Stimulated activated CD8-positive, alpha-beta memory T cell treated with anti-CD3 and anti-CD28 coated beads, Interleukin-4, amount 100 ng/mL, for 4 hours (primary cell): Measurements from ENCODE around the gene KLHL10.
"Not testable (repeated sequence)": the region's sequence is repeated elsewhere in the genome, so short reads cannot be mapped to it uniquely, and the experiment has no call there.

ENCODE experiments used
- DNase-seq, 2 donors: peaks; one replicate each; pipeline ENCODE4 v3.0.0-alpha.2; 2020; ENCODE audit warnings: low read depth in 2 of 2, low spot score in 1 of 2

Gene KLHL10

GRCh38 chr17:41849251-41849990 is 11.8 kb downstream of the KLHL10 start:
- DNase-seq: no peak

DNA sequence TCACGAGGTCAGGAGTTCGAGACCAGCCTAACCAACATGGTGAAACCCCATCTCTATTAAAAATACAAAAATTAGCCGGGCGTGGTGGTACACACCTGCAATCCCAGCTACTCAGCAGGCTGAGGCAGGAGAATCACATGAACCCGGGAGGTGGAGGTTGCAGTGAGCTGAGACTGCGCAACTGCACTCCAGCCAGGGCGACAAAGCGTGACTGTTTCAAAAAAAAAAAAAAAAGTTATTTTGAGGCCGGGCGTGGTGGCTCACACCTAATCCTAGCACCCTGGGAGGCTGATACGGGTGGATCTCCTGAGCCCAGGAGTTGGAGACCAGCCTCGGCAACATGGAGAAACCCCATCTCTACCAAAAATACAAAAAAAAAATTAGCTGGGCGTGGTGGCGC is 13.8 kb downstream of the KLHL10 start:
- DNase-seq: not testable (repeated sequence)

DNA sequence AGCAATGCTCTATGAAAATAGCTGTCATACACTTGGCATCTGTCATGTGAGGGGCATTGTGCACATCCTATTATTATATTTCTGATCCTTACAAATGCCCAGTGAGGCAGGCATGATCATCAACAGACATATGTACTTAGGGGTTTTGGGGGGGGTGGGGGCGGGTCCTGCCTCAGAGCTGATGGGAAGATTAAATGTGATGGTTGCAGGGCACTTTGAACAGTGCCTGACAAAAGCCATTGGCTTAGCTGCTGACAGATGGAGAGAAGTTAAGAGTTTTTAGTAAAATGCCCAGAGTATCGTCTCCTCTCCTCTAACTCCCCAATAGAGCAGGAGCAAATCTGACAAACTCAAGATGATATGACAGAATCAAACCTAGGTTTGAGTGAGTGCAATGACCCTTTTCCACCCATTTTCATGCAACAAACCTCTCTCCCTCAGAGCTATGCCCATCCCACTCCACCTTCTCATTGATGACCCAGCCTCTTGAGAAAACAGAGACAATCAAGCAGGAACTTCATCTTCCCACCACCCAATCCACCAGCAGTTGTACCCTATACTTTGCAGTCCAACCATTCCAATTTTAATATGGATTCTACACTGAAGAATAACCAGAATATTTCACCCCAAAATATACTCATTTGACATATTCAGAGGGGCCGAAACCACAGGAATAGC is 22.8 kb downstream of the KLHL10 start:
- DNase-seq: no peak

DNA sequence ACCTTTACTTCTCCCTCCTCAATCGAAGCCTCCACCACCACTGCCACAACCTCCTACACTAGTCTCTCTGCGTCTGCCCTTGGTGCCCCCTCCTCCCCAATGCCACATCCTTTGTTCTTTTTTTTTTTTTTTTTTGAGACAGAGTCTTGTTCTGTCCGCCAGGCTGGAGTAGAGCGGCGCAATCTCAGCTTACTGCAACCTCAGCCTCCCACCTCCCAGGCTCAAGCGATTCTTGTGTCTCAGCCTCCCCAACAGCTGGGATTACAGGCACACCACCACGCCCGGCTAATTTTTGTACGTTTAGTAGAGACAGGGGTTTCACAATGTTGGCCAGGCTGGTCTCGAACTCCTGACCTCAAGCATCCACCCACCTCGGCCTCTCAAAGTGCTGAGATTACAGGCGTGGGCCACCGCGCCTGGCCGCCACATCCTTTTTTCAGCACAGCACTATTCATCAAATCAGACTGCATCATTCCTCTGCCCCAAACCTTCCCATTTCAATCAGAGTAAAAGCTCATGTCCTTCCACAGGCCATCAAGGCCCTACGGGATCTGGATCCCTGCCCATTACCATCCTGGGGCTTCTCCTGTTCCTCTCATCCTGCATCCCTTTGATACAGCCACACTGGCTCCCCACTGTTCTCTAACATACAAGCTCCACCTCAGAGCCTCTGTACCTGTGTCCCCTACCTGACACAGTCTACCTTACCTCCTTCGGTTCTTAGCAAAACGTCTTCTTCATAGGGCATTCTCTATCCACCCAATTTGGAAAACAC is 25.6 kb downstream of the KLHL10 start:
- DNase-seq: no peak

DNA sequence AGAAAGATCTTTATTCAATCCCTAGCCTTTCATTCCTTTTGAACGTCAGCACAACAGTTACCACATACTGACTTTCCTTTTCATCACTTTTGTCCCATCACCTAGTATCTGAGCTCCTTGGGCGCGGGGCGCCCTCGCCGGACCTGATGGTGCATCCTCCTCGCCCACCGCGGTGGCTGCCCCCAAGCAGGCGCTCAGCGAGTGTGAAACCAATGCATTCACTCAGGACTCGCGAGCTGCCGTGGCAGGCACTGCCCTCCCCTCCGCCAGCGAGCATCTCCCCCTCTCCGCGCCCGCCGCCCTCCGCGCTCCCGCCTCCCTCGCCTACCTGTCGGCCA is 26.8 kb downstream of the KLHL10 start:
- DNase-seq: peak in 1 of 2 donors; percentile 9

GRCh38 chr17:41864836-41865595 is 27.4 kb downstream of the KLHL10 start, which contains the start of gene KLHL11:
Gene KLHL11 (minus strand): TSS chr17:41865423. CDS start chr17:41865370, 53 bp downstream.
- DNase-seq: peak; percentile 57 to 78

- no peak for DNase-seq
Observed at GRCh38 chr17:41865596-41865893, 27.9 kb downstream of the KLHL10 start.

DNA sequence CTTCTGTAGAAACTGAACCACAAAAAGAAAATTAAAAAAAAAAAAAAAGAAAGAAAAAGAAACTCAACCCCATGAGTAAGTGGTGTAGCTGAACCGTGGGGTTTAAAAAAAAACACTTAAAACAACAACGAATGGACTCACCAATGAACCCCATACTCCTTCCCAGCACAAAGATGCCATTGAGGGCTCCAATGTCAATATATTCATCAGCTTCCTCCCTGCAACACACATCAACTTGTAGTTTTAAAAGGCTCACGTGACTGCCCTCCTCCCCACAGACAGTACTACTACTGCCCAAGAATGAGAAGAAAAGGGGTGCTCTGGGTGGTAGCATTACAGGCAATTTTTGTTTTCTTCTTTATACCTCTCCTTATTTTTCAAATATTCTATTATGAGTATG is 30.9 kb downstream of the KLHL10 start:
- no peak for DNase-seq

DNA sequence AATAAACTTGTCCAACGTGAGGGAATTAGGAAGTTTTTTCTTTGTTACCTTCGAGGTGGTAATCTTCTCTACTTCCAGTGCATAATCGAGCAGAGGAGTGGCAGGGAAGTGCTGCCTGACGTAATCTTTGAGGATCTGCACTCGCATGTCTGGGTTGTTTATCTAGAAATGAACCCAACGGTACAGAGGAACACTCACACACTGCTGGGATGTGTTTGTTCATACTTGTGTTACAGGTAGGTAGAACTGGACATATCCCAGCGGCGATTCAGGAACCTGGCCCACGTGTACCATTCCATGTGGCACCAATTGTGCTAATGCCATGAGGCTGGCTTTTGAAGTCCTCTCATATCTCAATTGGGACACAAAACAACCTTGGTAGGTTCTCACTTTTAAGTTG is 31.8 kb downstream of the KLHL10 start:
- no peak for DNase-seq

- DNase-seq: no peak
Observed at GRCh38 chr17:41870097-41870496, 32.5 kb downstream of the KLHL10 start.

GRCh38 chr17:41870627-41871026 is 33.0 kb downstream of the KLHL10 start:
- no peak for DNase-seq

- no peak for DNase-seq
Observed at GRCh38 chr17:41871789-41872188, 34.2 kb downstream of the KLHL10 start.

- no peak for DNase-seq
Observed at GRCh38 chr17:41873559-41874292, 36.1 kb downstream of the KLHL10 start.

GRCh38 chr17:41874293-41874670 is 36.7 kb downstream of the KLHL10 start:
- not testable (repeated sequence) for DNase-seq

GRCh38 chr17:41880130-41880529 is 42.5 kb downstream of the KLHL10 start:
- no peak for DNase-seq

GRCh38 chr17:41882756-41883155 is 45.1 kb downstream of the KLHL10 start:
- DNase-seq: no peak

- no peak for DNase-seq
Observed at GRCh38 chr17:41885733-41886132, 48.1 kb downstream of the KLHL10 start.

DNA sequence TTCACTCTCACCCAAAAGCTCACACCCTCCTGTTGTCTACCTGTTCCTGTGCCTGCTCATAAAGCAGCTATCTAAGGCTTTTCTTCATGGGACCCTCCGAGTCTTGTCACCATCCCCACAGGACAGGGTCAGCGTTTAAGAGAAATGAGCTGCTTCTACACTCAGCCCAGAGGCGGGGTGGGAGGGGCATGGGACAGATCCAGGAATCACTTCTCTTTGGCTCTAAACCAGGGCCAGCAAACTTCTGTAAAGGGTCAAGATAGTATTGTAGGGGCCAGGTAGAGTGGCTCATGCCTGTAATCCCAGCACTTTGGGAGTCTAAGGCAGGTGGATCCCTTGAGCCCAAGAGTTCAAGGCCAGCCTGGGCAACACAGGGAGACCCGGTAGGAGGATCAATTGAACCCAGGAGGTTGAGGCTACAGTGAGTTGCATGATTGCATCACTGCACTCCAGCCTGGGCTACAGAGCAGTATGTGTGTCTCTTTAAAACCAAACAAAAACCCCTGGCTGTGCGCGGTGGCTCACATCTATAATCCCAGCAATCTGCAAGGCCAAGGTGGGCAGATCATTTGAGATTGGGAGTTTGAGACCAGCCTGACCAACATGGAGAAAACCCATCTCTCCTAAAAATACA is 50.8 kb downstream of the KLHL10 start:
- DNase-seq: no peak

- no peak for DNase-seq
Observed at GRCh38 chr17:41891135-41892020, 53.8 kb downstream of the KLHL10 start.
